ENCODE measurements around the gene THBS3.
"Not testable (repeated sequence)": the region's sequence is repeated elsewhere in the genome, so short reads cannot be mapped to it uniquely, and the experiment has no call there.

THBS3 gene

GRCh38 chr1:155170101-155170785, 37.5 kb downstream of the THBS3 start:
- TF ChIP-seq CTCF (IDR thresholded peaks at IDR 0.05; ENCODE audit: extremely low read depth, missing control alignments): no peak

GRCh38 chr1:155169541-155169940, 38.2 kb downstream of the THBS3 start:
- no peak for DNase-seq (ENCODE audit: low spot score)
- TF ChIP-seq CTCF (IDR thresholded peaks at IDR 0.05; ENCODE audit: extremely low read depth, missing control alignments): no peak

More at GRCh38 chr1:155170101-155170785, 37.5 kb downstream of the THBS3 start:
- DNase-seq (ENCODE audit: low spot score): no peak

DNA sequence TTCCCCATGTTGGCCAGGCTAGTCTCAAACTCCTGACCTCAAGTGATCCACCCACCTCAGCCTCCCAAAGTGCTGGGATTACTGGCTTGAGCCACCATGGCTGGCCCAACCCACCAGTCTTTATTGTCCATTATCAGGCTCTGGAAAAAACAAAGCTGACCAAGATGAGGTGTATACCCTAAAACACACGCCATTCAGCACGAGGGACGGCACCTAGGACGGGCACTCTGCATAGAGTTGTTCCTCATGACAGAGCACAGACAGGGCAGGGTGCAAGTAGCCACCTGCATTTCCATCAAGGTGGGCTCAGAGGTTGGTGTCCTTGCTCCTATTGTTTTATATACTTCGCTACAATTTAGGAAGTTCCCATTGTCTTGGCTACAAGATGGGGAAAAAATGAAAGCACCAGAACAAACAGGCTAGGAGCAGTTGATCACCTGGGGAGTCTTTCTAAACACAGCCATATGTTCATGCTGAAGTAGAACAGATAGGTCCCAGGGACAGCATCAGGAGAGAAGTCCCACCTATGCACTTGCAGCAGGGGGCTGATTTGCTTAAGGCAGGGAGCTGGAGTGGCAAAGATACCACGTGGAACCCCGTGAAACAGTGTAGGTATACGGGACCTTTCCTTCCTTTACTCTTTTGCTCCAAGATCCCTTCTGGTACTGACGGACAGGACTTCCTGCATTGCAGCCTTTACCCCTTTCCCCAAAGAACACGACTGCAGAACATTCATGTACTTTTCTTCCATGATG, 39.1 kb downstream of the THBS3 start:
- DNase-seq (ENCODE audit: low spot score): peak; percentile 2
- no peak for TF ChIP-seq CTCF (IDR thresholded peaks at IDR 0.05; ENCODE audit: extremely low read depth, missing control alignments)

DNA sequence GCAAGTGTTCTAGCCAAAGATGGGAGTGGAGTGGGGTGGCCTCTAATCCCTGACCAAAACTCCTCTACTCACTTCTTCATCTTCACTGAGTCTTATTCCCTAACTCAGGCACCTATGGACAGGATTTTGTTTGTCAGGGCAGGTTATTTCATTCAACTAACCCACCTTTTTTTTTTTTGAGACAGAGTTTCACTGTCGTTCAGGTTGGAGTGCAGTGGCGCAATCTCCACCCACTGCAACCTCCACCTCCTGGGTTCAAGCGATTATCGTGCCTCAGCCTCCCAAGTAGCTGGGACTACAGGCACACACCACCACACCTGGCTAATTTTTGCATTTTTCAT, 39.6 kb downstream of the THBS3 start:
- DNase-seq (ENCODE audit: low spot score): not testable (repeated sequence)

GRCh38 chr1:155167166-155168104, 40.3 kb downstream of the THBS3 start:
- peak; percentile 89 for TF ChIP-seq CTCF (IDR thresholded peaks at IDR 0.05; ENCODE audit: extremely low read depth, missing control alignments)
- DNase-seq (ENCODE audit: low spot score): peak; percentile 81

DNA sequence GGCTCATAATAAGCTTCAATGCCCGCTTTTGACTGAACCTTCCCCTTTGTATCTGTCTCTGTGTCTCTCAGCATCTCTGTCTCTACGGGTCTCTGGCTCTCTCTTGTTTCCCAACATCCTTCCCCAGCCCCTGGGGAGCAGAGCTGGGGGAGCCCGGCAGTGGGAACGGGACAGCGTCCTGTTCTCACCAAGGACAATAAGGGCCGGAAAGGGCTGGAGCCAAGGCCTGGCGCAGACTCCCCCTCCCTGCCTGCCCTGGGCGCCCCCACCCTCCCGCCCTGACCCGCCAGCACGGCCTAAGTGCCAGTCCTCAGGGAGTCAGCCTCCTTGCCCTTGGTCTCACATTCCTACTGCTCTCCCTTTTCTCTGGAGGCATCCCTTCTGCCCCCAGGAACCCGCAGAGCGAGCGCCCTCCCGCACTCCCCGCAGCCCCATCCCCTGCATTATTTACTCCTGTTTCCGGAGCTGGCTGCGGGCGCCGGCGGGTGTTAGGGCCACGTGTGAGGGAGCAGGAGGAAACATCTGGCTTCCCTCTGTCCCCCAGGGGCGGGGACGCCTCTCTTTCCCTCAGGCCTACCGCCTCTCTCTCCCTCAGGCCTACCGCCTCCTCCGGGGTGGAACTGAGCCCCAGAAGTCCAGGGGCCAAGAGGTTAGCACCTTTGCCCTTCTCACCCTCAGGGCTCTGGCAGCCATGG, 41.1 kb downstream of the THBS3 start:
- no peak for DNase-seq (ENCODE audit: low spot score)
- TF ChIP-seq CTCF (IDR thresholded peaks at IDR 0.05; ENCODE audit: extremely low read depth, missing control alignments): no peak

- no peak for TF ChIP-seq CTCF (IDR thresholded peaks at IDR 0.05; ENCODE audit: extremely low read depth, missing control alignments)
- DNase-seq (ENCODE audit: low spot score): no peak
Measured at GRCh38 chr1:155166051-155166470, 41.6 kb downstream of the THBS3 start.

- not testable (repeated sequence) for DNase-seq (ENCODE audit: low spot score)
Measured at GRCh38 chr1:155164625-155165024, 43.1 kb downstream of the THBS3 start.

GRCh38 chr1:155163785-155164184, 43.9 kb downstream of the THBS3 start:
- DNase-seq (ENCODE audit: low spot score): not testable (repeated sequence)

GRCh38 chr1:155162631-155163030, 45.1 kb downstream of the THBS3 start:
- DNase-seq (ENCODE audit: low spot score): not testable (repeated sequence)

Measured in GM20000 (cell line).